Hepatocyte (in vitro differentiated cells): ENCODE results near the gene PGPEP1. TPM values are rescaled to one million over a fixed set of nuclear protein-coding genes. Genes with fewer than 3 reads are reported as not detected.

Source experiments
- DNase-seq: peaks from one replicate; pipeline ENCODE4 v3.0.0-alpha.2; 2016; ENCODE audit warnings: low spot score
- H2AFZ ChIP-seq: fragments of 200-600 bp; sonication (generic); 2 replicates; pipeline ENCODE4 v1.6.0; 2016; ENCODE audit warnings: antibody characterized with exemption, mild to moderate bottlenecking
- H3K27ac ChIP-seq: fragments of 200-600 bp; sonication (generic); 2 replicates; pipeline ENCODE4 v1.5.1; 2016; ENCODE audit warnings: mild to moderate bottlenecking
- H3K27me3 ChIP-seq: fragments of 200-600 bp; sonication (generic); 2 replicates; pipeline ENCODE4 v1.6.1; 2016
- H3K36me3 ChIP-seq: fragments of 200-600 bp; sonication (generic); replicated peaks from 2 replicates; pipeline ENCODE4 v1.5.1; 2016; ENCODE audit warnings: low read depth; ENCODE audit not compliant: insufficient read depth
- H3K4me1 ChIP-seq: fragments of 200-600 bp; sonication (generic); 2 replicates; pipeline ENCODE4 v1.5.1; 2016; ENCODE audit warnings: mild to moderate bottlenecking, moderate library complexity; ENCODE audit not compliant: insufficient read depth
- H3K4me2 ChIP-seq: fragments of 200-600 bp; sonication (generic); 2 replicates; pipeline ENCODE4 v1.6.0; 2016
- H3K4me3 ChIP-seq: fragments of 200-600 bp; sonication (generic); 2 replicates; pipeline ENCODE4 v1.5.1; 2016; ENCODE audit warnings: mild to moderate bottlenecking
- H3K79me2 ChIP-seq: fragments of 200-600 bp; sonication (generic); 2 replicates; pipeline ENCODE4 v1.6.0; 2017; ENCODE audit warnings: mild to moderate bottlenecking
- H3K9me2 ChIP-seq: fragments of 200-600 bp; sonication (generic); replicated peaks from 2 replicates; pipeline ENCODE4 v1.6.0; 2017; ENCODE audit warnings: mild to moderate bottlenecking; ENCODE audit not compliant: insufficient read depth
- H3K9me3 ChIP-seq: fragments of 200-600 bp; sonication (generic); 2 replicates; pipeline ENCODE4 v1.5.1; 2016; ENCODE audit warnings: low read depth, mild to moderate bottlenecking
- H4K20me1 ChIP-seq: fragments of 200-600 bp; sonication (generic); 2 replicates; pipeline ENCODE4 v1.6.0; 2016; ENCODE audit warnings: mild to moderate bottlenecking; ENCODE audit not compliant: insufficient read depth, poor library complexity, severe bottlenecking
- EZH2 ChIP-seq: fragments of 200-600 bp; sonication (generic); IDR thresholded peaks from 2 replicates; pipeline ENCODE4 v1.6.1; 2016; ENCODE audit warnings: antibody characterized with exemption, mild to moderate bottlenecking, borderline replicate concordance
- EZH2phosphoT487 ChIP-seq: fragments of 200-600 bp; sonication (generic); IDR thresholded peaks from one replicate; pipeline ENCODE4 v1.6.1; 2018; ENCODE audit warnings: antibody characterized with exemption, mild to moderate bottlenecking, low read depth, moderate library complexity; ENCODE audit not compliant: unreplicated experiment, severe bottlenecking
- WGBS: methylation state at CpG from one replicate; pipeline ENCODE4 v1.1.6; 2016; ENCODE audit warnings: low lambda C conversion rate; ENCODE audit errors: missing lambda C conversion rate; 5-methylcytosine and 5-hydroxymethylcytosine counted together
- polyA plus RNA-seq: library from polyadenylated mRNA; unstranded; fragments of >200 nt; fragmentation: Nextera tagmentation; extraction: Ambion mirVana; gene quantifications from 2 replicates; pipeline ENCODE4 v1.2.1, GENCODE V29; 2016
- total RNA-seq: library from RNA; depleted of rRNA; stranded (reverse); fragments of >200 nt; gene quantifications from 2 replicates; pipeline ENCODE4 v1.2.3, GENCODE V29; 2014
- TF ChIP-seq, protein P1 (sequence below): fragments of 200-600 bp; sonication (generic); IDR thresholded peaks from 2 replicates; pipeline ENCODE4 v1.5.1; 2016; ENCODE audit warnings: antibody characterized with exemption, mild to moderate bottlenecking; ENCODE audit not compliant: poor library complexity

The PGPEP1 gene
- total and polyA plus RNA-seq, 2 experiments from 2014 or later: 26.8 to 36.1 TPM

DNA sequence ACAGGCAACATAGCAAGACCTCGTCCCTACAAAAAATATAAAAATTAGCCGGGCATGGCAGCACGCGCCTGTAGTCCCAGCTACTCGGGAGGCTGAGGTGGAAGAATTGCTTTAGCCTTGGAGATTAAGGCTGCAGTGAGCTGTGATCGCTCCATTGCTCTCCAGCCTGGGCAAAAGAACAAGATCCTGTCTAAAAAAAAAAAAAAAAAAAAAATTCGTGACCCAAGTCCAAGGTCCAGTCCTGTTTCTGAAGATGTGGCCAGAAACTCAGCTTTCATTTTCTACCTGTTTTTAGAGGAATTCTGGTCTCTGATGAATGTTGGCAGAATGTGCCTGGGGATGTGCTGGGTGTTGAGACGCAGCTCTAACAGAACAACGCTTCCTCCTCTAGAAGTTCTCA, 1.9 kb upstream of the PGPEP1 start:
- no peaks in the 10 kb centered on the region for H3K27me3 ChIP-seq
- peaks cover 5% of the 10 kb centered on the region for H3K4me1 ChIP-seq
- TF ChIP-seq EZH2: no peak
- TF ChIP-seq EZH2phosphoT487: no peak
- TF ChIP-seq, protein P1, sequence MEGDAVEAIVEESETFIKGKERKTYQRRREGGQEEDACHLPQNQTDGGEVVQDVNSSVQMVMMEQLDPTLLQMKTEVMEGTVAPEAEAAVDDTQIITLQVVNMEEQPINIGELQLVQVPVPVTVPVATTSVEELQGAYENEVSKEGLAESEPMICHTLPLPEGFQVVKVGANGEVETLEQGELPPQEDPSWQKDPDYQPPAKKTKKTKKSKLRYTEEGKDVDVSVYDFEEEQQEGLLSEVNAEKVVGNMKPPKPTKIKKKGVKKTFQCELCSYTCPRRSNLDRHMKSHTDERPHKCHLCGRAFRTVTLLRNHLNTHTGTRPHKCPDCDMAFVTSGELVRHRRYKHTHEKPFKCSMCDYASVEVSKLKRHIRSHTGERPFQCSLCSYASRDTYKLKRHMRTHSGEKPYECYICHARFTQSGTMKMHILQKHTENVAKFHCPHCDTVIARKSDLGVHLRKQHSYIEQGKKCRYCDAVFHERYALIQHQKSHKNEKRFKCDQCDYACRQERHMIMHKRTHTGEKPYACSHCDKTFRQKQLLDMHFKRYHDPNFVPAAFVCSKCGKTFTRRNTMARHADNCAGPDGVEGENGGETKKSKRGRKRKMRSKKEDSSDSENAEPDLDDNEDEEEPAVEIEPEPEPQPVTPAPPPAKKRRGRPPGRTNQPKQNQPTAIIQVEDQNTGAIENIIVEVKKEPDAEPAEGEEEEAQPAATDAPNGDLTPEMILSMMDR: no peak
- WGBS: 83% methylated on average over 9 of the region's 9 CpGs
- H3K4me3 ChIP-seq: no peak overlapping the region
- peaks cover 19% of the 10 kb centered on the region for H3K79me2 ChIP-seq
- H3K36me3 ChIP-seq: no peaks in the 10 kb centered on the region
- no peaks in the 10 kb centered on the region for H3K9me2 ChIP-seq
- H4K20me1 ChIP-seq: peaks cover 3% of the 10 kb centered on the region
- no peaks in the 10 kb centered on the region for H3K9me3 ChIP-seq
- DNase-seq: no peak
- H3K27ac ChIP-seq: peak overlapping the region; percentile 80
- H3K4me2 ChIP-seq: peak overlapping the region; percentile 37
- H2AFZ ChIP-seq: no peak overlapping the region

DNA sequence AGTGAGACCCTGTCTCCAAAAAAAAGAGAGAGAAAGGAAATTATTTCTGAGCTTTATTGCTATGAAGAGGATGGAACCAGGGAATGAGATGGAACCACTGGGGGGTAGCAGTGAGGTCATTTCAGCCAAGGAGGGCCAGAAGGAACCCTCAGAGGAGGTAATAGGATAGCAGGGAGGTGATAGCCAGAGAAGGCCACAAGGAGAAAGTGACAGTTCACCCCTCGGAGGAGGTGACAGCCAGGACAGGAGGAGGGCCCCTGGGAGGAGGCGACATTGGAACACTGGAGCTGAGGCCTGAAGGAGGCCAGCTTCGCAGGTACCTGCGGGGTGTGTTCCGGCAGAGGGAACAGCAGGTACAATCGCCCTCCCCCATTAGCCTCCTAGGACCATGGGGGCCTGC, 675 bp upstream of the PGPEP1 start:
- Histone ChIP-seq H3K9me3 (no peaks in the 10 kb centered on the region), H3K27ac (no peak overlapping the region), H3K79me2 (peaks cover 19% of the 10 kb centered on the region), H3K27me3 (no peaks in the 10 kb centered on the region), H3K4me1 (peaks cover 5% of the 10 kb centered on the region), H3K36me3 (no peaks in the 10 kb centered on the region), H3K4me2 (peak overlapping the region; percentile 93), H2AFZ (no peak overlapping the region), H4K20me1 (peaks cover 3% of the 10 kb centered on the region), H3K9me2 (no peaks in the 10 kb centered on the region), H3K4me3 (no peak overlapping the region)
- TF ChIP-seq EZH2phosphoT487 (no peak), EZH2 (no peak)
- TF ChIP-seq, protein P1: peak; percentile 7
- WGBS: 43% methylated on average over 6 of the region's 6 CpGs
- DNase-seq: no peak

DNA sequence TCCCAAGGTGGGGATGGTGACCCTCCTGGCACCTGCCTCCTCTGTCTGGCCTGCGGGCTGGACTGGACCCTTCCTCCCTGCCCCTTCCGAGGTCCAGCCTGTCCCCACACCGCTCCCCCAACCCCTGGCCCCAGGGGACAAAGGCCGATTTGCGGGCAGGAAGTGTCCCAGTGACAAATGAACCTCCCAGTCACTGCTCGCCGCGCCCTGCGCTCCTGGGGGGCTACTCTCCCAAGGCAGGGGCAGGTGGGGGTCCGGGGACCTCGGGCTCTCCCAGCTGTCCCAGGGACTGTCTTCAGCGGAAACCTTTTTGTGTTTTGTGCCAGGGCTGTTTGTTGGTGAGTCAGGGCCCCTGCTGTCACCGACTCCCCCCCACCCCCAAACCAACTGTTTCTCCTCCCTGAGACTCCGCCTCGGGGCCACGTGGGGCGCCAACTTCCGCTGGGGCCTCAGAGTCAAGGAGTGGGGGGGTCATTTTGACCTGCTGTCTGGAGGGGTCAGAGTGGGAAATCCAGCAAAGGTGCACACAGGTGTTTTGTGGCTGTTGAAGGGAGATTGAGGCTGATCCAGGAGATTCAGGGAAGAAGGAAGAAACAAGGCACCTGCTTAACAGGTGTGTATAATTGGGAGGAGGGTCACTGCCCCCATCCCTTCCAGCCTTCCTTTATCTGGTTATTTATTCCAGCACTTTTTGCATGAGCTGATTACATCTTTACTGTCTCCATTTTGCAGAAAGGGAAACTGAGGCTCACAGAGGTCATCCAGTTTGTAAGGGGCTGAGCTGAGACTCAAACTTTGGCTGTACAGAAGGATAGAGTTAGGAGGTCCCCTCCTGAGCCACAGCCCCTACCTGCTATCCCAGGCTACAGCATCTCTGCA, 831 bp downstream of the PGPEP1 start:
- Histone ChIP-seq H3K36me3 (no peaks in the 10 kb centered on the region), H3K4me1 (peaks cover 5% of the 10 kb centered on the region), H3K9me2 (no peaks in the 10 kb centered on the region), H4K20me1 (peaks cover 3% of the 10 kb centered on the region), H3K79me2 (peaks cover 19% of the 10 kb centered on the region), H3K27ac (peak overlapping the region; percentile 88), H2AFZ (peak overlapping the region; percentile 74), H3K4me2 (peak overlapping the region; percentile 93), H3K4me3 (peak overlapping the region; percentile 96), H3K9me3 (no peaks in the 10 kb centered on the region), H3K27me3 (no peaks in the 10 kb centered on the region)
- no peak for TF ChIP-seq EZH2
- 11% methylated on average over 9 of the region's 18 CpGs for WGBS
- DNase-seq: peak; percentile 68

DNA sequence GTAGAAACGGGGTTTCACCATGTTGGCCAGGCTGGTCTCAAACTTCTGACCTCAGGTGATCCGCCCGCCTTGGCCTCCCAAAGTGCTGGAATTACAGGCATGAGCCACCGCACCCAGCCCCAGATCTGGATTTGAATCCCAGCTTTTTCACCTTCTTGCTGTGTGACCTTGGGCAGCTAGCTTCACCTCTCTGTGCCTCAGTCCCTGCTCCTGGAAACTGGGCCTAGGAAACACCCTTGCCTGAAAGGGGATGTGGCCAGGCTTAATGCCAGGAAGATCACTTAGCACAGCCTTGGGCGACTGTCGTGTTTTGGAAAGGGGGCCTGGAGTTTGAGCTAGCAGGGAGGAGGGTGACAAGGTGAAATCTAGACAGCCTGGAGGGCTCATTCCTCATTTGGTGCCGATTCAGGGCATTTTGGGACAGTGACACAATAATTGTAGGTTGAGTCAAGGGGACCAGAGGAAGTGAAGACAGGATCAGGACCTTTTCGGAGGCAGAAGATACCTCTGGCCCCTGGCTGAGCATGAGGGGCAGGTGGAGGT, 1.8 kb downstream of the PGPEP1 start:
- no peak for DNase-seq
- Histone ChIP-seq H3K9me3 (no peaks in the 10 kb centered on the region), H3K36me3 (no peaks in the 10 kb centered on the region), H4K20me1 (peaks cover 3% of the 10 kb centered on the region), H3K27ac (no peak overlapping the region), H3K79me2 (peaks cover 19% of the 10 kb centered on the region), H2AFZ (no peak overlapping the region), H3K4me3 (no peak overlapping the region), H3K4me2 (peak overlapping the region; percentile 93), H3K27me3 (no peaks in the 10 kb centered on the region), H3K4me1 (peaks cover 5% of the 10 kb centered on the region), H3K9me2 (no peaks in the 10 kb centered on the region)
- TF ChIP-seq EZH2 (no peak), EZH2phosphoT487 (no peak)
- TF ChIP-seq, protein P1: no peak
- WGBS: 80% methylated on average over 8 of the region's 8 CpGs
